Mesothelial cell of epicardium (in vitro differentiated cells): Measurements from ENCODE around the gene SIDT2. TPM values are rescaled to one million over a fixed set of nuclear protein-coding genes. Genes with fewer than 3 reads are reported as not detected.

ENCODE experiments used
- DNase-seq, 2 experiments: peaks; one replicate each; pipeline ENCODE4 v3.0.0; 2021; ENCODE audit warnings: low spot score in 2 of 2; ENCODE audit not compliant: unreplicated experiment in 2 of 2
- H3K27ac Mint-ChIP-seq: 2 replicates; pipeline ENCODE4 v1.8.0; 2021; ENCODE audit warnings: mixed read lengths
- H3K27me3 Mint-ChIP-seq: 2 replicates; pipeline ENCODE4 v1.8.0; 2021; ENCODE audit warnings: low read depth, mixed read lengths
- H3K36me3 Mint-ChIP-seq: 2 replicates; pipeline ENCODE4 v1.8.0; 2021; ENCODE audit warnings: mixed read lengths
- H3K4me1 Mint-ChIP-seq: 2 replicates; pipeline ENCODE4 v1.8.0; 2021; ENCODE audit warnings: mixed read lengths
- H3K4me3 Mint-ChIP-seq: 2 replicates; pipeline ENCODE4 v1.8.0; 2021; ENCODE audit warnings: mild to moderate bottlenecking, moderate library complexity, mixed read lengths
- H3K9me3 Mint-ChIP-seq: 2 replicates; pipeline ENCODE4 v1.8.0; 2021; ENCODE audit warnings: mixed read lengths
- total RNA-seq: library from RNA; stranded (reverse); gene quantifications from 3 replicates; pipeline ENCODE4 v1.2.1, GENCODE V29; 2021
- TF ChIP-seq, protein P1 (sequence below): fragments of 200-600 bp; sonication (generic); IDR thresholded peaks from one replicate; pipeline ENCODE4 v1.5.0; 2021; ENCODE audit warnings: antibody characterized with exemption; ENCODE audit not compliant: unreplicated experiment

SIDT2 gene
- total RNA-seq, 1 donor from 2014 or later: 41.7 TPM

DNA sequence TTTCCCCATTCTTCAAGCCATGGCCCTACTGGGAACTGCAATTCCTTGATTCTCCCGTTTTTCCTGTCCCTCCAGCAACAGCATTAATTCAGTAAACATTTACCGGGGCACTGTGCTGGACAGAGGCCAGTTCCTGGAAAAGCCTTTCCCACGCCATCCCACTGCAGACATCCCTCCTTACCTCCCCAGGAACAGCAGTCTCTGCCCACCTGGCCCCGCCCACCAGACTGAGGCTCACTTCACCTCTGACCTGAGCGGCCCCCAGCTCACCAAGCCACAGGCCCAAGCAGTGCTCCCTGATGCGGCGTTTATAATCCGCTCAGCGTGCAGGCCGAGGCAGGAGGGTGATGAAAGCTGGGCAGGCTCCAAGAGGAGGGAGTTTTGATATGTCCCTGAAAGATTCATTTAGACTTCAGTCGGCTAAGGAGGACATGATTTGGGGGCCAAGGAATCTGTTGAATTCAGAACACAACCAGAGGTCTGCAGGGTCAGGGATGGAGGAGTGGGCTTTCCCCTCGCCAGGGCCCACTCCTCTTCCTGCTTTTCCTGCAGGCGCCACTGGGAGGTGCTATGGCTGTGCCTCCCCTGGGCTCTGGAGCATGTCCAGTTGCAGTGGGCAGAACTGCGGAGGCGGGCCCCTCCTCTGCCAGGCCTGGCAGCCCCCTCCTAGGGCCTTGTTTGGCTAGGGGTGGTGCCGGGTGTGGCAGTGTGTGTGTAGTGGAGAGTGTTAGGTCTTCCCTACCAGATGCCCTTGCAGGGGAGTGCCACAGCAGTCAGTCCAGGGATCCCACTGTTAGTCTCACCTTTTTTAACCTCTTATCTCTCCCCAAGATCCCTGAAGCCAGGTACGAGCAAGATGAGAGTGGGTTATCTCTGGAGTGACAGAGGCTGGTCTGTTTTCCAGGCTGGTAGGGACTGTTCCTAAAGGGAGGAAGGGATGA, 19.2 kb downstream of the SIDT2 start:
- H3K4me3 Mint-ChIP-seq: peak overlapping the region; percentile 34
- H3K27ac Mint-ChIP-seq: peak overlapping the region; percentile 96
- no peaks in the 10 kb centered on the region for H3K27me3 Mint-ChIP-seq
- H3K36me3 Mint-ChIP-seq: peaks cover 4% of the 10 kb centered on the region
- peaks cover 33% of the 10 kb centered on the region for H3K4me1 Mint-ChIP-seq
- peak in 1 of 2 experiments; percentile 60 for DNase-seq
- TF ChIP-seq, protein P1, sequence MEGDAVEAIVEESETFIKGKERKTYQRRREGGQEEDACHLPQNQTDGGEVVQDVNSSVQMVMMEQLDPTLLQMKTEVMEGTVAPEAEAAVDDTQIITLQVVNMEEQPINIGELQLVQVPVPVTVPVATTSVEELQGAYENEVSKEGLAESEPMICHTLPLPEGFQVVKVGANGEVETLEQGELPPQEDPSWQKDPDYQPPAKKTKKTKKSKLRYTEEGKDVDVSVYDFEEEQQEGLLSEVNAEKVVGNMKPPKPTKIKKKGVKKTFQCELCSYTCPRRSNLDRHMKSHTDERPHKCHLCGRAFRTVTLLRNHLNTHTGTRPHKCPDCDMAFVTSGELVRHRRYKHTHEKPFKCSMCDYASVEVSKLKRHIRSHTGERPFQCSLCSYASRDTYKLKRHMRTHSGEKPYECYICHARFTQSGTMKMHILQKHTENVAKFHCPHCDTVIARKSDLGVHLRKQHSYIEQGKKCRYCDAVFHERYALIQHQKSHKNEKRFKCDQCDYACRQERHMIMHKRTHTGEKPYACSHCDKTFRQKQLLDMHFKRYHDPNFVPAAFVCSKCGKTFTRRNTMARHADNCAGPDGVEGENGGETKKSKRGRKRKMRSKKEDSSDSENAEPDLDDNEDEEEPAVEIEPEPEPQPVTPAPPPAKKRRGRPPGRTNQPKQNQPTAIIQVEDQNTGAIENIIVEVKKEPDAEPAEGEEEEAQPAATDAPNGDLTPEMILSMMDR: no peak
- no peaks in the 10 kb centered on the region for H3K9me3 Mint-ChIP-seq

DNA sequence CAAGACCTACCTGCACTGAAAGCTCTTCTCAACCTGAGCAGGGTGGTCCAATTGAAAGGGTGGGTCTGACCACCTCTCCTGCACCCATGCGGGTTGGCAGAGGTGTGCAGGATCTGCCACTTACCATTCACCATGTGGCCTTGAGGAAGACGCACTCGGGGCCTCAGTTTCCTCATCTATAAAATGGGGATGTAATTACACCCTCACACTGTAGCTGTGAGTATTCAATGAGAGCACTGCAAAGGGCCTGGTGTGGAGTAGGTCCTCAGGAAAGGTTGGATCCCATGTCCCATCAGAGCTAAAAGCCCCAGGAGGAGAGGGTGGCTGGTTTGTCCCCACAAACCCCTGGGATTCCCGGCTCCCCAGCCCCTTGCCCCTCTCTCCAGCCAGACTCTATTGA, 20.1 kb downstream of the SIDT2 start:
- peak overlapping the region; percentile 96 for H3K27ac Mint-ChIP-seq
- no peaks in the 10 kb centered on the region for H3K36me3 Mint-ChIP-seq
- no peaks in the 10 kb centered on the region for H3K9me3 Mint-ChIP-seq

DNA sequence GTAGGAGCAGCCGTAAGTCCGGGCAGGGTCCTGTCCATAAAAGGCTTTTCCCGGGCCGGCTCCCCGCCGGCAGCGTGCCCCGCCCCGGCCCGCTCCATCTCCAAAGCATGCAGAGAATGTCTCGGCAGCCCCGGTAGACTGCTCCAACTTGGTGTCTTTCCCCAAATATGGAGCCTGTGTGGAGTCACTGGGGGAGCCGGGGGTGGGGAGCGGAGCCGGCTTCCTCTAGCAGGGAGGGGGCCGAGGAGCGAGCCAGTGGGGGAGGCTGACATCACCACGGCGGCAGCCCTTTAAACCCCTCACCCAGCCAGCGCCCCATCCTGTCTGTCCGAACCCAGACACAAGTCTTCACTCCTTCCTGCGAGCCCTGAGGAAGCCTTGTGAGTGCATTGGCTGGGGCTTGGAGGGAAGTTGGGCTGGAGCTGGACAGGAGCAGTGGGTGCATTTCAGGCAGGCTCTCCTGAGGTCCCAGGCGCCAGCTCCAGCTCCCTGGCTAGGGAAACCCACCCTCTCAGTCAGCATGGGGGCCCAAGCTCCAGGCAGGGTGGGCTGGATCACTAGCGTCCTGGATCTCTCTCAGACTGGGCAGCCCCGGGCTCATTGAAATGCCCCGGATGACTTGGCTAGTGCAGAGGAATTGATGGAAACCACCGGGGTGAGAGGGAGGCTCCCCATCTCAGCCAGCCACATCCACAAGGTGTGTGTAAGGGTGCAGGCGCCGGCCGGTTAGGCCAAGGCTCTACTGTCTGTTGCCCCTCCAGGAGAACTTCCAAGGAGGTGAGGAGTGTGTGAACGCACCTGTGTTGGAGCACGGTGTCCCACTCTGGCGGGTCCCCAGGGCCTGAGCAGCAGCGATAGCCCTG, 20.7 kb downstream of the SIDT2 start, which contains the start of gene TAGLN:
TAGLN (plus strand) TSS at position 318 of the 863 bp plus-strand sequence. CDS start 3,644 bp downstream, outside the sequence.
- Mint-ChIP-seq H3K27ac (peak within 1 kb of the TSS; percentile 96), H3K4me3 (peak within 1 kb of the TSS; percentile 71), H3K9me3 (no peaks in the 10 kb centered on the region), H3K4me1 (peaks cover 33% of the 10 kb centered on the region), H3K36me3 (no peaks in the 10 kb centered on the region), H3K27me3 (no peaks in the 10 kb centered on the region)
- TF ChIP-seq, protein P1: no peak
- peak; percentile 68 to 83 for DNase-seq

More for the DNA sequence above, 20.1 kb downstream of the SIDT2 start:
- Mint-ChIP-seq H3K4me3 (peak overlapping the region; percentile 71), H3K4me1 (peaks cover 33% of the 10 kb centered on the region), H3K27me3 (no peaks in the 10 kb centered on the region)
- TF ChIP-seq, protein P1: no peak
- no peak for DNase-seq

DNA sequence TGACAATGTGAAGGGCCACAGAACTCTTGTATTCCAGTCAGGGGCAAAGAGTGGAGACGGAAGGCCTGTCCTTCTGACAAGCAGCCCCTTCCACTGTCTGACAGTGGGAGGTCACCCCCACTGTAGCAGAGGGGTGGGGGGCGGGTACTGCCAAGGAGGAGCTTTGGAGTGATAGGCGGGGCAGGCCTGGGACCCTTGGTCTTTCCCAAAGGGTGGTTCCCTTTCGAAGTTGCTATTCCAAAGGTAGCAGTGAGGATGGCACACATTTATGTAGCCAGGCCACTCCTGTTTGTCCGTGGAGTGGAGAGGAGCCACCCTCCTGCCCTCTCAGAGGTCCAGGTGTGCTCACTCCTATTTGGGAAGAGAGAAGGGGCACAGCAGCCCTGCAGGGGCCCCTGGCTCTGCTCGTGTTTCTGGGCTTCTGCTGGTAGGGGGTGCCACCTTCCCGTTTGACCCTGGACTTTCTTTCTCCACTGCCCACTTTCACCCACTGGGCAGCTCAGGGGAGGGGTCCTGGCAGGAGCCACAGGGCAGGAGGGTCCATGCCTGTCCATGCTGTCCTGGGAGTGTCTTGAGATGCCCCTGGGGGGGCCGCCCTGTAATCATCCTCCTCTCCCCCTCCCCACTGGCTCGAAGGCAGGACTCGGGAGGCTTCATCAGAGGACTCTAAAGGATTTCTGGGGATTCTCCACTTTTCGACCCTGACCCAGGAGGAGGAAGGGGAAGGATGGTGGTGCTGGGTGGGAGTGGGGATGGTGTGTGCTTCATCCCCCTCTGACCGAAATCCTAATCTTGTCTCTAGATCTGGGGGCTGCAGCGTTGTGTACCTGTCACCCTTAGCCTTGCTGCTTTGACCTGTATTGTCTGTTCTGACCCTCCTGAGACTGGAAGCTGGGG, 21.6 kb downstream of the SIDT2 start:
- peak overlapping the region; percentile 71 for H3K4me3 Mint-ChIP-seq
- no peaks in the 10 kb centered on the region for H3K9me3 Mint-ChIP-seq
- DNase-seq: no peak
- TF ChIP-seq, protein P1: no peak
- H3K27me3 Mint-ChIP-seq: no peaks in the 10 kb centered on the region
- H3K36me3 Mint-ChIP-seq: peaks cover 4% of the 10 kb centered on the region
- peak overlapping the region; percentile 96 for H3K27ac Mint-ChIP-seq
- peaks cover 33% of the 10 kb centered on the region for H3K4me1 Mint-ChIP-seq
